ENCODE data around the gene B4GAT1. TPM values are rescaled to one million over a fixed set of nuclear protein-coding genes. Genes with fewer than 3 reads are reported as not detected.

The B4GAT1 gene
- total RNA-seq, 2 donors from 2014 or later = 16.5 to 20.0 TPM

DNA sequence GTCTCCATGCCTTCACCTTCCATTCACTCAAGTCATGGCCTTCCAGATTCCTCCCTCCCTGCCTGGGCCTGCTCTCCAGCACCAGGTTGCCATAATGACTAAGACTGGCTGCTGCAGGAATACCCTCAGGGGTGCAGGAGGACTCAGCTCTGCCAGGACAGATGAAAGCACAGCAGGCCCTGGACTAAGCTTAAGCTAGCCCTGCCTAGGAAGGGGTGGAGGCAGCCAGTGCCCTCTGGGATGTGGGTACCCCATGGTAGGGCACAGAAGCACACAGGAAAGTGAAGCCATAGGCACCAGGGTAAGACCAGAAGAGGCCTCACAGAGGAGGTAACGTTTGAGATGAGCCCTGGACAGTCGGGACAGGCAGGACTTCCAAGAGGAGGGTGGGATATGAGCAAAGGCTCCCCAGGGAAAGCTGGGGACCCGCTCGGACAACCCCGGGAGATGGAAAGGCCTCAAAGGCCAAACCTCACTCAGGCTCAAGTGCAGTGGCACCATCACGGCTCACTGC, 8.2 kb downstream of the B4GAT1 start:
- intact Hi-C loops (cut with DNase I) = no loop called here
- DNase-seq (ENCODE audit: low spot score) = peak; percentile 49

DNA sequence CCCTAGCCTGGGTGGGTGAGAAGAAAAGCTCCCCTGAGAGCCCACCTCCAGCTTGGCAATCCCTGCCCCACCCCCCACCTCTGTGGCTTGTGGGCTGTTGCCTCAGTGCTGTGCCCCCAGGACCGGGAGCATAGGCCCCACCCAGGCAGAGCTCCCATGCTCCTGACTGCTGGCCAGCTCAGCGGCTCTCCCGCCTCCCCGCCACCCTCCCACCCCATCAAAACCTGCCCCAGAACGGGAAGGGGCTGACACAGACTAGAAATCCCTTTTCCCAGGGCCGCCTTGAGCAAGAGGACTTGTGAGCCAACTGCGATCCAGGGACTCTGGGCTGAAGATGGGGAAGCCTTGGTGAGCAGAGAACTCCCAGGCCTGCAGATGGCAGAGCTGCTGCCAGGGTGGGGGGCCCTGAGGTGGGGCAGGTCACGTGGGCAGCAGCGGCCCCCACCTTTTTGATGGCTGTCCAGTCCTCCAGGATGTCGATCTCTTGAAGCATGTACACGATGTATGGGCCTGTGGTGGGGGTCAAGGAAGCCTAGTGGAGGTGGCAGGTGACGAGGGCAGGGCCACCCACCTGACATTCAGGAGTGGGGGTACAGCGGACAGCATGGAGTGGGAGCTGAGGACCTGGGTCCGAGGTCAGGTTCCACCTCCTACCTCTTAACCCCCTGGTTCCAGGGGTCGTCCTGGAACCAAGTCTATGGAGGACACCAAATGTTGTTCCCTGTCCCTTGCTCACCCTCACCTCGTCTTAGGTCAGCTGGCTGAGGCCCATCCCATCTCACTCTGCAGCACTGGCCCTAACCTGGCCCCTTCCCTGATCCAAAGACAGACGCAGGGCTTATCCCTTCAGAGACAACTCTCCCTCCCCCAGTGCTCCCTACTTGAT, 8.9 kb downstream of the B4GAT1 start:
- intact Hi-C loops (cut with DNase I) = no loop called here
- DNase-seq (ENCODE audit: low spot score) = peak; percentile 73

DNA sequence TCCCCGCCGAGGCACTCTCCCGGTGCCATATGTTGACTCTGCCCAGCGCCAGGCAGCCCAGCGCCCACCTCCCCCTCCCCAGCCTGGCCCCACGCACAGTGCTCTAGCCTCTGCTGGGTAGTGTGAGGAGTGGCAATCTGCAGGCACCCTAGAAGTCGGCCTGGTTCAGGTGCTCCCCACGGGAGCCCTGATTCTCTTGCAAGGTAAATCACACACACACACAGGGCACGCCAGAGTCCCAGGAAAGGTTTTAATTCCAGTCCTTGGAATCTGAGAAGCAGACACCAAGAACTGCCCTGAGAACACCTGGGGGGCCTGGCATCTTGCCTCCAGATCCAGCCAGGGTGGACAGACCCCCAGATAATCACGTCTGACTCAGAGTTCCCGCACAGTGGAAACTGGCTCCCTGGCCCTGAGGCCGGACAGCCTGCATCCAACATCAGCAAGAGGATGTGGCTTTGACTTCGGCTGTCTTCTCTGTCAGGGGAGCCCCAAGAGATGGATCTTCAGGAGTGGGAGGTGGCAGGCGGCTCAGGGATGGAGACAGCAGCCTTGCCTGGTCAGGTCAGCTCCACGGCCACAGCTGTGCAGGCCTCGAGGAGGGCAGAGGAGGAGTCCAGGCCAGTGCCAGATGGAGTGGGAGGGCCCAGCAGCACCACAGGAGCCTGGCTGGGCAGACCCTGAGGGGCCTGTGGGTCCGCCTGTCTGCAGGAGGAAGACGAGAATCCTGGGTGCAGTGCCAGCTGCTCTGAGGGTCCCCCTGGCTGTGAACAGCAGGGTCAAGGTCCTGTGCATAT, 10.1 kb downstream of the B4GAT1 start:
- DNase-seq (ENCODE audit: low spot score) = peak; percentile 72
- intact Hi-C loops (cut with DNase I) = no loop called here

DNA sequence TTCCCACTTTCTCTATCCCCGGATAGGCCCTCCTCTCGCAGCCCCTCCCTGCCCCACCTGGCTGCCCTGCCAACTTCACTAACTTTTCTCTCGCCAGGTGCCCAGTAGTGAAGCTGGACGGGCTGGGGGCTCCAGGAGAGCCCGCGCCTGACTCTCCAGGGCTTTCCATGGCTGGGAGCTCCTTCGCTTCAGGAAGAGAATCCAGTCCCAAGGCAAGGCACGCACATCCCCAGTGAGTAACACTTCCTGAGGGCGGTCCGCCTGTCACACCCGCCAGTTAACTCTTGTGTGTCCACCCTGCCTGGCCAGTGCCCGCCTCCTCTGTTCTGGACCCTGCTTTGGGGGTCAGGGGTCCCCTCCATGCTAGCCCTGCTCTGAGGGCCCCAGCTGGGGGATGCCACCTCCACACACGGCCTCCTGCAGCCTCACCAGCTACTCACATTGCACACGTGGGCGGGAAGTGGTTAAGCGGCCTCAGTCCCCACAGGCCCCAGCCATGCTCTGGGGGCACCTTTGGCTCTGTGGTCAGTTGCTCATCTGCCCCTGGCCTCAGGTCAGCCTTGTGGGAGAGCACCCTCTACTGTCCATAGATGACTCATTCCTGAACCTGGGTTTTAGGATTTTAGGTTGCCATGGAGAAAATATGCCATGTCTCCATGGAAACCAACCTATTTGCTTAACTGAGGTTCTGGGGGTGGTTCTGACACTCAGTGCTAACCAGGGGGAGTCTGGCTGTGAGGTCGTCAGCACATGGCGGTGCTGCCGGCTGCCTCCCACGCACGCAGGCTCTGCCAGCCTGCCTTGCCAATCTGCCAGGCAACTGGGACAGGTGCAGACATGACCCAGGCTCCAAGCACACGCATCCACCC, 11.0 kb downstream of the B4GAT1 start, which contains the start of gene RIN1:
Gene RIN1 (minus strand): TSS at position 201 of the 869 bp plus-strand sequence. CDS start 32 bp downstream, at position 169.
- peak; percentile 93 for DNase-seq (ENCODE audit: low spot score)
- intact Hi-C loops (cut with DNase I) = no loop called here

DNA sequence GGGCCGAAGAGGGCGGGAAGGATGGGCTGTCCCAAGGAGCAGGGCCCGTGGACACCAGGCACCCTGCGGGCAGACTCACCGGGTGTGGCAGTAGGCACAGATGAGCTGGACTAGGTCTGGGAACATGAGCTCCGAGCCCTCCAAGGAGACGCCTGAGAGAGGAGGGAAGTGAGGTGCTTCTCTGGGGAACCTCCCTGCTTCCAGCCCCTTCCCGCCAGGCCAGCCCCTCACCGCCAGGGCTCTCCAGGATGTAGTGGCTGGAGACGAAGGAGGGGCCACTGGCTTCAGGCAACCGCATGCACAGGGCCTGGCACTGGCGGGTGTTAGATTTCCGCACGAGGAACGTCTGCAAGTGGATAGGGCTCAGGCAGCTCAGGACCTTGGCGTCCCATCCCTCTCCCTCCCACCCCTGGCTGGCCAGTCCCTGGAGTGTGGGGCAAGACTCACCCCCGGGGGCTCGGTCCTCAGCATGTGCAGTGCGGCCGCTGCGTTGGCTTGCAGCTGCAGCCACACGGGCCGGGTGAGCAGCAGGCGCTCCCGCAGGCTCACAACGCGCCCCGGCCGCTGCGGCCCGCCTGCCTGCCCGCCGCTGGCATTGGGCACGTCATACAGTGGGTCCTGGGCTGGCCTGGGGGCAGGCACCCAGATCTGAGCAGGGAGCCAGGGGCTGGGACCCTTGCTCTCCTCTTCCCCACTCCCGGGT, 11.7 kb downstream of the B4GAT1 start:
- intact Hi-C loops (cut with DNase I) = no loop called here
- peak; percentile 85 for DNase-seq (ENCODE audit: low spot score)

GRCh38 chr11:66334605-66335442, 12.6 kb downstream of the B4GAT1 start:
- peak; percentile 80 for DNase-seq (ENCODE audit: low spot score)
- intact Hi-C loops (cut with DNase I) = no loop called here

DNA sequence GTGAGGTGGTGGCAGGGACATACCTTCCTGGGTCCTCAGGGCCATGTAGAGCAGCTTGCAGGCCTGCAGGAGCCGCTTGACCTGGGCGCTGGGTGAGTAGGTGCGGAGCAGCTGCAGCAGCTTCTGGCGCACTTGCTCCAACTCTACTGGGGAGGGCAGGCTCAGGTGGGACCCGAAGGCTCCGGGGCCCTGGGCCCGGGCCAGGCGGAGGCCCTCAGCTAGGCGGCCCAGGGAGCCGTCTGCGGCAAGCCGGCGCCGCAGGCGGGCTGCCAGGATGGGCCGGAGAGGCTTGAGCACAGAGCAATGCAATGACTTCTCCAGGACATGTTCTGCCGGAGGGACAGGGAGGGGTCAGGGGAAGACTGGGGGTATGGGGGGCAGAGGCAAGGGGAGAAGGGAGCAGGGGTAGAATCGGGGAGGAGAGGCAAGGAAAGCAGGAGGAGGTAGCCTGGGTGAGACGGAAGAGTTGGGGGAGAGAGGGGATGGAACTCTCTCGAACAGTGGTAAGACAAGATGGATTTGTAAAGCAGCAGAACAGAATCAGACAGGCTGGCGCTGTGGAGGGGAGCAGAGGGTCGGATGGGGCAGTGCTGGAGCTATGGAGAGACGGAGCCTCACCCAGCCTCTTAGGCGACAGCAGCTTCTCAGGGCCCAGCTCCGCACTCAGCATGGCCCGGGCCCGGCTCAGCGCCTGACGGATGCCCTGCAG, 13.4 kb downstream of the B4GAT1 start:
- peak; percentile 73 for DNase-seq (ENCODE audit: low spot score)
- intact Hi-C loops (cut with DNase I) = no loop called here

GRCh38 chr11:66333220-66333877, 14.1 kb downstream of the B4GAT1 start:
- DNase-seq (ENCODE audit: low spot score) = peak; percentile 72
- intact Hi-C loops (cut with DNase I) = no loop called here

- intact Hi-C loops (cut with DNase I) = no loop called here
- peak; percentile 69 for DNase-seq (ENCODE audit: low spot score)
Observed at GRCh38 chr11:66332371-66333219, 14.8 kb downstream of the B4GAT1 start.

- peak; percentile 71 for DNase-seq (ENCODE audit: low spot score)
- intact Hi-C loops (cut with DNase I) = no loop called here
Observed at GRCh38 chr11:66331542-66332370, 15.7 kb downstream of the B4GAT1 start.

- intact Hi-C loops (cut with DNase I) = no loop called here
- peak; percentile 76 for DNase-seq (ENCODE audit: low spot score)
Observed at GRCh38 chr11:66330931-66331330, 16.5 kb downstream of the B4GAT1 start.

- no peak for DNase-seq (ENCODE audit: low spot score)
- intact Hi-C loops (cut with DNase I) = no loop called here
Observed at GRCh38 chr11:66329165-66329673, 18.2 kb downstream of the B4GAT1 start.

- intact Hi-C loops (cut with DNase I) = no loop called here
- DNase-seq (ENCODE audit: low spot score) = peak; percentile 93
Observed at GRCh38 chr11:66328302-66329144, 18.9 kb downstream of the B4GAT1 start.

- intact Hi-C loops (cut with DNase I) = no loop called here
- DNase-seq (ENCODE audit: low spot score) = no peak
Observed at GRCh38 chr11:66328031-66328301, 19.5 kb downstream of the B4GAT1 start.
